GM18499 (cell line): ENCODE measurements around the gene CADM1.
"Not testable (repeated sequence)": the region's sequence is repeated elsewhere in the genome, so short reads cannot be mapped to it uniquely, and the experiment has no call there.

ENCODE experiments used
- ATAC-seq: cut with Tn5 transposase; IDR thresholded peaks from one replicate; pipeline ENCODE4 v1.9.1; 2021; ENCODE audit warnings: moderate number of reproducible peaks; ENCODE audit not compliant: insufficient read depth, unreplicated experiment

The CADM1 gene

GRCh38 chr11:115481528-115481927 is 22.7 kb downstream of the CADM1 start:
- ATAC-seq, result no peak

- no peak for ATAC-seq
Measured at GRCh38 chr11:115480611-115481010, 23.6 kb downstream of the CADM1 start.

GRCh38 chr11:115477410-115477809 is 26.8 kb downstream of the CADM1 start:
- ATAC-seq, result no peak

- no peak for ATAC-seq
Measured at GRCh38 chr11:115476463-115477286, 27.5 kb downstream of the CADM1 start.

GRCh38 chr11:115475564-115475963 is 28.7 kb downstream of the CADM1 start:
- no peak for ATAC-seq

- not testable (repeated sequence) for ATAC-seq
Measured at GRCh38 chr11:115474306-115474705, 29.9 kb downstream of the CADM1 start.

GRCh38 chr11:115473167-115473566 is 31.0 kb downstream of the CADM1 start:
- no peak for ATAC-seq

- peak; percentile 47 for ATAC-seq
Measured at GRCh38 chr11:115471367-115471766, 32.8 kb downstream of the CADM1 start.

GRCh38 chr11:115470928-115471327 is 33.3 kb downstream of the CADM1 start:
- ATAC-seq, result no peak

- ATAC-seq, result no peak
Measured at GRCh38 chr11:115469361-115469760, 34.9 kb downstream of the CADM1 start.

- ATAC-seq, result no peak
Measured at GRCh38 chr11:115466122-115466521, 38.1 kb downstream of the CADM1 start.

GRCh38 chr11:115464269-115464668 is 39.9 kb downstream of the CADM1 start:
- no peak for ATAC-seq

- ATAC-seq, result no peak
Measured at GRCh38 chr11:115463606-115464005, 40.6 kb downstream of the CADM1 start.

GRCh38 chr11:115462757-115463156 is 41.5 kb downstream of the CADM1 start:
- no peak for ATAC-seq

GRCh38 chr11:115462004-115462541 is 42.1 kb downstream of the CADM1 start:
- ATAC-seq, result no peak

- no peak for ATAC-seq
Measured at GRCh38 chr11:115460512-115460911, 43.7 kb downstream of the CADM1 start.

- ATAC-seq, result no peak
Measured at GRCh38 chr11:115459563-115459962, 44.7 kb downstream of the CADM1 start.

GRCh38 chr11:115458877-115459276 is 45.3 kb downstream of the CADM1 start:
- ATAC-seq, result no peak

GRCh38 chr11:115456019-115456418 is 48.2 kb downstream of the CADM1 start:
- no peak for ATAC-seq

GRCh38 chr11:115455613-115456012 is 48.6 kb downstream of the CADM1 start:
- no peak for ATAC-seq

- no peak for ATAC-seq
Measured at GRCh38 chr11:115454525-115454924, 49.7 kb downstream of the CADM1 start.
